Karpas-422 (cell line): ENCODE results near the gene SCYGR6. TPM values are rescaled to one million over a fixed set of nuclear protein-coding genes. Genes with fewer than 3 reads are reported as not detected.

Experiments used
- DNase-seq: peaks from one replicate; pipeline ENCODE4 v3.0.0-alpha.2; 2015
- H2AFZ ChIP-seq: fragments of 200-600 bp; sonication (generic); 2 replicates; pipeline ENCODE4 v1.6.1; 2014; ENCODE audit warnings: antibody characterized with exemption, low read length, mixed read lengths
- H3K27ac ChIP-seq: fragments of 200-600 bp; sonication (generic); 2 replicates; pipeline ENCODE4 v1.5.1; 2014; ENCODE audit warnings: mild to moderate bottlenecking, low read length, moderate library complexity
- H3K27me3 ChIP-seq: fragments of 200-600 bp; sonication (generic); 2 replicates; pipeline ENCODE4 v1.6.1; 2014; ENCODE audit warnings: low read length, mixed read lengths
- H3K36me3 ChIP-seq: fragments of 200-600 bp; sonication (generic); 2 replicates; pipeline ENCODE4 v1.6.1; 2014; ENCODE audit warnings: low read length, mixed read lengths; ENCODE audit not compliant: insufficient read depth
- H3K4me1 ChIP-seq: fragments of 200-600 bp; sonication (generic); 2 replicates; pipeline ENCODE4 v1.6.1; 2014; ENCODE audit warnings: mild to moderate bottlenecking, low read length, mixed read lengths
- H3K4me2 ChIP-seq: fragments of 200-600 bp; sonication (generic); 2 replicates; pipeline ENCODE4 v1.6.1; 2014; ENCODE audit warnings: low read length, low read depth, mild to moderate bottlenecking; ENCODE audit not compliant: poor library complexity, severe bottlenecking
- H3K4me3 ChIP-seq: fragments of 200-600 bp; sonication (generic); 2 replicates; pipeline ENCODE4 v1.5.1; 2014; ENCODE audit warnings: mild to moderate bottlenecking, antibody characterized with exemption, low read length, mixed read lengths
- H3K79me2 ChIP-seq: fragments of 200-600 bp; sonication (generic); 2 replicates; pipeline ENCODE4 v1.6.1; 2014; ENCODE audit warnings: mild to moderate bottlenecking, low read length, mixed read lengths
- H3K9ac ChIP-seq: fragments of 200-600 bp; sonication (generic); 2 replicates; pipeline ENCODE4 v1.6.0; 2014; ENCODE audit warnings: low read length
- H3K9me2 ChIP-seq: fragments of 200-600 bp; sonication (generic), shearing (Covaris generic); replicated peaks from 2 replicates; pipeline ENCODE4 v1.6.0; 2014; ENCODE audit warnings: mild to moderate bottlenecking, low read length, moderate library complexity; ENCODE audit not compliant: insufficient read depth
- H3K9me3 ChIP-seq: fragments of 300-700, 200-600 bp; sonication (generic); 2 replicates; pipeline ENCODE4 v1.6.1; 2014; ENCODE audit warnings: low read length, mixed read lengths
- H4K20me1 ChIP-seq: fragments of 200-600 bp; sonication (generic); 2 replicates; pipeline ENCODE4 v1.6.1; 2014; ENCODE audit warnings: mild to moderate bottlenecking, antibody characterized with exemption, low read length, low read depth; ENCODE audit not compliant: insufficient read depth
- small RNA-seq: library from RNA; depleted of rRNA; stranded (forward); fragments of <200 nt; gene quantifications from one replicate; pipeline ENCODE3, GENCODE V24; 2014
- total RNA-seq: library from RNA; depleted of rRNA; stranded (reverse); fragments of >200 nt; shearing (Covaris generic); gene quantifications from 2 replicates; pipeline ENCODE4 v1.2.3, GENCODE V29; 2014; ENCODE audit warnings: low replicate concordance; rRNA removed

Gene SCYGR6
- total RNA-seq, 1 experiment from 2014 or later: not detected

DNA sequence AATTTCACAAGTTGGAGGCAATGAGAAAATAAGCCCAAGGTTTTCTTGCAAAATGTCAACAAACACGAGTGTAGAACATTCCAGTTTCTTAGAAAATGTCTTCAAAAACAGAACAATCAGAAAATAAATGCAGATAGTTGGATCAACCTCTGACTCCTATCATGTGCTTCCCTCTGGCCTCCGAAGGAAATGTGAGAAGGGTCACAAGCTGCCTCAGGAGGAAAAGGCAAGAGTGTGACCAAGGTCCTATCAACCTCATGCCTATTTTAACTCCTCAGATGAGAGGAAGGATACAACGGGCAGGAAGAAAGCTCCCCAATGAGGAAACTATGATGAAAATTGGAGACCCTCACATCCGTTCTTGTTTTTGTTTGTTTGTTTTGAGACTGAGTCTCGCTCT lies 50.1 kb downstream of the SCYGR6 start:
- no peaks in the 10 kb centered on the region for H3K4me1 ChIP-seq
- H3K4me3 ChIP-seq: no peak overlapping the region
- H3K27me3 ChIP-seq: no peaks in the 10 kb centered on the region
- H3K36me3 ChIP-seq: no peaks in the 10 kb centered on the region
- H4K20me1 ChIP-seq: no peaks in the 10 kb centered on the region
- DNase-seq: no peak
- H3K4me2 ChIP-seq: no peak overlapping the region
- H3K9me2 ChIP-seq: no peaks in the 10 kb centered on the region
- H3K79me2 ChIP-seq: no peaks in the 10 kb centered on the region
- no peaks in the 10 kb centered on the region for H3K9me3 ChIP-seq
- no peak overlapping the region for H2AFZ ChIP-seq
- H3K27ac ChIP-seq: no peak overlapping the region
- H3K9ac ChIP-seq: no peak overlapping the region

Small RNAs within 50 kb of the gene (small RNA-seq; reads per million reads assigned to genes)
- not detected for gene RNA5SP121

Other genes starting within 250 kb of the SCYGR6 start
- gene SCYGR2, start 125.9 kb downstream of the SCYGR6 start, total RNA-seq: not detected in 2 replicates
- not detected in 2 replicates for gene SCYGR3, start 109.9 kb downstream of the SCYGR6 start, total RNA-seq
- not detected in 2 replicates for gene SCYGR4, start 107.3 kb downstream of the SCYGR6 start, total RNA-seq
- gene SCYGR5, start 58.0 kb downstream of the SCYGR6 start, total RNA-seq: not detected in 2 replicates
- gene SLC19A3, start 6.7 kb downstream of the SCYGR6 start, total RNA-seq: not detected in 2 replicates
- gene SCYGR7, start 3.6 kb upstream of the SCYGR6 start, total RNA-seq: not detected in 2 replicates
- not detected in 2 replicates for gene SCYGR8, start 21.1 kb upstream of the SCYGR6 start, total RNA-seq
- gene CCL20, start 89.1 kb upstream of the SCYGR6 start, total RNA-seq: not detected in 2 replicates
- not detected in 2 replicates for gene DAW1, start 146.9 kb upstream of the SCYGR6 start, total RNA-seq